HG03354 (cell line): ENCODE measurements around the gene TAF10.

Source experiments
- ATAC-seq: cut with Tn5 transposase; IDR thresholded peaks from one replicate; pipeline ENCODE4 v1.9.1; 2021; ENCODE audit warnings: mild to moderate bottlenecking; ENCODE audit not compliant: unreplicated experiment, poor library complexity, severe bottlenecking

Gene TAF10

DNA sequence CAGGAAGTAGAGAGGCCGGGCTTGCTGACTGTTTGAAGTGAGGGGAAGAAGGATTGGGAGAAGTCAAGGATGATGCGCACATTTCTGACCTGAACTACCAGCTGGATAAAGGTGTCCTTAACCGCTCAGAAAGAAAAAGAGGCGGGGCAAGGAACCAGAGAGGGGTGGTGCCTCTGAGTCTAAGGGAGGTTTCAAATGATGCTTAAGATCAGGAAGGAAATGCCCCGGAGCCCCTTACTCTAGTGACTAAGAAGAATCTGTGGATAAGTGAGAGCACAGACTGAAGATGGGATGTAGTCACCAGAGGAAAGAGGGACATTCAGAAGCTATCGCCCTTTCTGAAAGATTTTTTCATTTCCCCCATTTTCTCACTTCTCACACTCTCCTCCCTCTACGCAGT, 30.9 kb upstream of the TAF10 start:
- no peak for ATAC-seq

DNA sequence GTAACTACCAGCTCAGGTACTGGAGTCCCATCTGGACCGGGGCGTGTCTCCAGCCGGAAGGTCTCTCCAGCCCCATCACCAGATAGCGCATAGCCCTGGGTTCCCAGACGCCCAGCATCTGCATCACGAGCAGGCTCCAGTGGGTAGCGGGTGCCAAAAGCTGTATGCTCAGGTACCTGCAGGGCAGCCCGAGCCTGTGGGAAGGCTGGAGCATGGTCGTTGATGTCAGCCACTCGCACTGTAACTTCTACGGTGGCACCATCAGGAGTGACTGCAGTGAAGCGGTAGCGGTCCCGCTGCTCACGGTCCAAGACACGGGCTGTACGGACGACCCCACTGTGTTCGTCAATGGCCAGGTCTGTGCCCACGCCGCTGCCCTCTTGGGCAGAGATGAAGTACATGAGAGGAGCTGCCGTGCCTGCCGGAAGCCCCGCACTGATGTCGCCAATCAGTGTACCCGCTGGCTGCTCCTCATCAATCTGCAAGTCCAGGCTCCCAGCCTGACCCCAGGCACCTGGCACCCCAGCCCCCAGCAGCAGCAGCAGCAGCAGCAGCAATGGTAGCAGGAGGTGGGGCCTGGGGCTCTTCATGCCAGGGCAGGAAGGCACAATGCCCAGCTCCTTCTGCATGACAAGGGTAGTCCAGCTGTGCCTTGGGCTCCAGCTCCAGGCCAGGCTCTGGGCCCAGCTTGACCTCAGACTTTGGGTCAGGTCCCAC, 29.1 kb upstream of the TAF10 start:
- ATAC-seq: no peak

DNA sequence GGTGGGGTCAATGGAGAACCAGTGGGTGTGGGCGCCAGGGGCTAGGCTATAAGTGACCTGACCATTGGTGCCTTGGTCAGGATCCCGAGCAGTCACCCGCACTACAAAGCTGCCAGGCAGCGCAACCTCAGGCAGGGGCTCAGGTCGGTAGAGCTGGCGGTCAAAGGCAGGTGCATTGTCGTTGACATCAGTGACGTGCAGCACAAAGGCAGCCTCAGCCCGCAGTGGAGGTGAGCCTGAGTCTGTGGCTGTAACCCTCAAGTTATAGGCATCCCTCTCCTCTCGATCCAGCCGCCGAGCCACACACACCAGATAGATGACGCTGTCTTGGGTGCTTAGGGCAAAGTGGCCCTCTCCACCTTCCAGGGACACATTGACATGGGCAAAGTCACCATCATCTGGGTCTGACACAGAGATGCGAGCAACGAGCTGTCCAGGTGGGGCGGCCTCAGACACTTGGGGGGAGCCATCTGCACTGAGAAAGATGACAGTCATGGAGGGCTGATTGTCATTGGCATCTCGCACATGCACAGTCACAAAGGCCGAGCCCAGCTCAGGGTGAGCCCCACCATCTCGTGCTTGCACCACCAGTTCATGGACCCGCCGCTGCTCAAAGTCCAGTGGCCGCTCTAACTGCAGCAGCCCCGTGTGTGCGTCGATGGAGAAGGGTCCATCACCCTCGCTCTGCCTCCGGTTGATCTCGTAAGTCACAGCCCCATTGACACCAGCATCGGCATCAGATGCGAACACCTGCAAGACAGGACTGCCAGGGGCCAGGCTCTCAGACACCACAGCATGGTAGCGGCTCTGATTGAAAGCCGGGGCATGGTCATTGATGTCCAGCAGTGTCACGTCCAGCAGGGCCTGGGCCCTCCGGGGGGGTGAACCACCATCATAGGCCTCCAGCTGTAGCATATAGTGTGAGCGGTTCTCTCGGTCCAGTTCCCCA, 28.3 kb upstream of the TAF10 start:
- ATAC-seq: no peak

DNA sequence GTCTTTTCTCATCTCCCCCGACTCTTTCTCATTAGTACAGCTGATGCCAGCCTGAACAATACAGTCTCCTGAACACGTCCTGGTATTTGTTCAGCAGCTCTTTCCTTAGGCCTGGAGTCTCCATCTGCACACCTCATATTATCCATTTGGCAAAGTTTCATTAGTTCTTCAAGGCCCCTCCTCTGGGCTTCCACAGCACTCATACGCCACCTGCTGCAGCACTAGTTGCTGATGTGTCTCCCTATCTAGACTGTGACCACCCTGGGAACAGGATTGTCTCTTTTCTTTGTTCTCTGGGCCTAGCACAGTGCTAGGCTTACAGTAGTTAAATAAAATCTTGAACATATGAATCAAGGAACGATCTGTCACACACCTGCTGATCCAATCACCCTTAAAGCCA, 26.4 kb upstream of the TAF10 start:
- no peak for ATAC-seq

DNA sequence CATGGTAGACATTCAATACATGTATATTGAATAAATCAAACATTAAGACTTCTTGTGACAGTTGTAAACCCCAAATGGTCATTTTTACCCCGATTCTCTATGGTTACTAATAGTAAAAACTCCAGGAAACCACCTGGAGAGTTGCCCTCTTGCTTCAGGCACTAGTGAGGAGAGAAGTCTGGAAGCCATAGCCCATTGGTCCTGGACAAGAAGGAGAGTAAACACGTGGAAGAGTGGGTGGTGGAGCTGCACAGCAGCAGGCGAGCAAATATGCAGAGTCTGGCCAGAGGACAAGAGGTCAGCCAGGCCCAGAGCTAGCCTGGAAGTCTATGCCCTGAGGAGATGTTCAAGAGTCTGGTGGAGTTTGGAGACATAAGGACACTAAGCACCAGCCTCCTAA, 25.9 kb upstream of the TAF10 start:
- ATAC-seq: no peak

DNA sequence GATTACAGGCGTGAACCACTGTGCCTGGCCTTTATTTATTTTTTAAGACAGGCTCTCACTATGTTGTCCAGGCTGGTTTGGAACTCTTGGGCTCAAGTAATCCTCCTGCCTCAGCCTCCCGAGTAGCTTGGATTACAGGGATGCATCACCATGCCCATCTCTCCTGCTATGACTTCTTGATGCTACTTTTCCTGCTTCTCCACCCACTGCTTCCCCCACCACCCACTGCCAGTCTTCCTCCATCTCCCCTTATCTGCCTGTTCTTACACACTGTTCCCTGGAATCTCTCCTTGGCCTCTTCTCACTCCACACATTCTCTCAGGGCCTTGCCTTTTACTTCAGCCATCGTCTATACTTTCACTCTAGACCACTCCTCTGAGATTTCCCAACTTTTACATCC, 24.5 kb upstream of the TAF10 start:
- no peak for ATAC-seq

DNA sequence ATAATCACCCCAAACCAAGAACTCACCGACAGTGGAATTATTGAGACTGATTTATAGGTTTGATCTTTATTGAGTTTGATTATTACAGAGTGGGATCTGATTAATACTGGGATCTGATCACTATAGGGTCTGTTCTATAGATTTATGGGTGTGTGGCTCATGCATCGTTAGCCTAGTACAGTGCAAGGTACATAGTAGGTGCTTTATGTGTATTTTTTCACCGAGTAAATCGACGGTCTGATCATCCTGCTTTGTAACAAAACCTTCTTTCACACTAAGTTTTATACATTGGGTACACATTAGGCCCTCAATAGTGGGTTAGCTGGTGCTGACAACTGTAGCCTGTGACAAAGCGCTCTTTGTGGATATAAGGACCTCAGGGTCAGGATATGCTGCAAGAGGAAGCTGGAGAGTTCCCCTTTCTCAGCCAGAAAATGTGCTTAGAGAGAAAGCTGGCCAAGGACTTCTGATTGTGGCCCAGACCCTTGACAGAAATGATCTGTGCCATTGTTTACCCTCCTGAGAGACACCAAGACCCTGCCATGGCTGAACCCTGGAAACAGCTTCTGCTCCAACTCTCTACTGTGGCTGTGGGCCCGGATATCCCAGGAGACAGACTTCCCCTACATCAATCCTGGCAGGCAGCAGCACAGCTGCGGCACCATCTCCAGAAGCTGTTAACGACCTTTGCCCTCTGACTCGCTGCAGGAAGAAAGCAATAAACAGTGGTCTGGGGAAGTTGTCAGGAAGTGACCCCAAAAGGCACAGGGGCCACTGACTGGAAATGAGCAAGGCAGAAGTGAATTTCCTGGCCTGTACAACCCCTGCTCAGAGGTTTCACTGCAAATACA, 23.3 kb upstream of the TAF10 start:
- ATAC-seq: no peak

DNA sequence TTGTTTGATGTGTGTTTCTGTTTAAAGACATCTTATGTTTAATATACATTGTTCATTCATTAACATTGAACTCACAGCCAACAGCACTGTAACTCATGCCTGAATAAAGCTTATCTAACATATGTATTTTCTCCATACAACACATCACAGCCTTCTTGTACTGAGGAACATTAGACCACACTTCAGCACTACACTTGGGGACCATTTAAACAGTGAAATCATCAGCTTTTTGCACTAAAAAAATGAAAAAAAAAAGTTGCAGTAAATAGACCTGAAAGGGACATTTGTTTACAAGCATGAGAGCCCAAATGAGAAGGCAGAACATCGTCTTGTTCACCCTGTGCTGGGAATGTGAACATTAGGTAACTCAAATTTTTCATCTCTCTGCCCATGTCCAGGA, 22.5 kb upstream of the TAF10 start:
- ATAC-seq: no peak

DNA sequence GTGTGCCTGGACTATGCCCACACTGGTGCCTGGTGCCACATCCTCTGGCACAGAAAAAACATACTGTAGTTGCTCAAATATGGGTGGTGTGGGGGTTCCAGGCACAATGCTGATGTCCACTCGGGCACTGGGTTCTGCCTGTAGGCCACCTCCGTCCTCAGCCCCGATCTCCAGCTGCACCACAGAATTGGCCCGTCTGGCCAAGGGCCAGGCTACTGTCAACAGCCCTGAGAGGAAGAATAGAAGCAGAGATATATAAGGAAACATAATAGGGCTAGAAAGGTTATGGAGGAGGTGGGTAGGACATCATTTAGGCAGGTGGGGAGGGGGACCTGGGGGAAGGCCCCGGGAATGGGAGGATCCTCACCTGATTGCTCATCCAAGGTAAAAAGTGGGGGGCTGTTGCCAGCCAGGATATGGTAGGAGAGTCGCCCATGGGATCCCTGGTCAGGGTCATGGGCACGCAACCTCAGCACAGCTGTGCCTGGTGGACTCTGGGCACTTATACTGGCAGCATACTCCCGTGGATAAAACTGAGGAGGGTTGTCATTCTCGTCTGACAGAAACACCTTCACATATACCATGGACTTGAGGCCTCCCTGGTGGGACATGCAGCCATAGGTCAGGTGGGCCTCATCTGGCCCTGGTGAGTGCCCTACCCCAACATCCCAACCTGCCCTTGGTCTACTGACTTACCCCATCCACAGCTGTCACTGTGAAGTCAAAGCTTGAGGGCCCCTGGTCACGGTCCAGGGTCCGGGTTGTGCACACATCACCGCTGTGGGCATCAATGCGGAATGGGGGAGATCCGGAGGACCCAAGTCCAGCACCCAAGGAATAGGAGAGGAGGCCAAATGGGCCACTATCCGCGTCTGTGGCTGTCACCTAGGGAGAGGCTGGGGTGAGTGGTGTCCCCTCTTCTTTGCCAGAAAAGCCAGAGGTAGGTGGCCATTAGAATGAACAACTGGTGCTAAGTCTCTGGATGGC, 21.7 kb upstream of the TAF10 start:
- ATAC-seq: no peak

DNA sequence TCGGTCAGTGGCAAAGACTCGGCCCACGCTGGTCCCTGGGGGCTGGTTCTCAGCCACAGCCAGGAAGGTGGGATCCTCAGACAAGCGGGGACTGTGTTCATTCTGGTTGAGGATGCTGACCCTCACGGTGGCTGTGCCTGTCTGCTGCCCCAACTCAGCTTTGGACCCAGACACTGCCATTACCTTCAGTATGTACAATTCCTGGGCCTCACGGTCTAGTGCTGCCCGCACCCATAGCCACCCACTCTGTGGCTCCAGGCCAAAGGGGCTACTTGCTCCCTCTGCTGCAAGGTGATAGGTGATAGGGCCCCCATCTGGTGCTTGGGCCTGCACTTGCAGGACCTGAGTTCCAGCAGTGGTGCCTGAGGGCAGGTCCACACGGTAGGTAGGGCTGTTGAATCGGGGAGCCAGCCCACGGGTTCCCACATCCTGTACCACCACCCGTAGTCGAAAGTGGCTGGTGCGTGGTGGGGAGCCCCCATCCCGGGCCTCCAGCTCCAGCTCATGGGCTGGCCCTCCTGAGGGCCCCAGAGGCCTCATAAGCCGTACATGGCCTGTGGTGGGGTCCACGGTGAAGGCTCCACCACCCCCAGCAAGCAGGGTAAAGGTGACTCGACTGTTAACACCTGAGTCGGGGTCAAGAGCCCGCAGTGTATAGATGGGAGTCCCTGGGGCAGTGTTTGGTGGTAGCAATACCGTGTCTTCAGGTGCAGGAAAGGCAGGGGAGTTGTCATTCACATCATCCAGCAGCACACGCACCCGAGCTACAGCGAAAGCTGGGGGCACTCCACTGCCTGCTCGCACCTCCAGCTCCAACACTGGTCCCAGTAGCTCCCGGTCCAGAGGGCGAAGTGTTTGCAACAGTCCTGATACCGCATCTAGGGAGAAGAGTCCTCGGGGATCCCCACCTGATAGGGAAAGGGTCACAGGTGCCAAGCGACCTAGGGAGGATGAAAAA, 20.4 kb upstream of the TAF10 start:
- ATAC-seq: no peak

DNA sequence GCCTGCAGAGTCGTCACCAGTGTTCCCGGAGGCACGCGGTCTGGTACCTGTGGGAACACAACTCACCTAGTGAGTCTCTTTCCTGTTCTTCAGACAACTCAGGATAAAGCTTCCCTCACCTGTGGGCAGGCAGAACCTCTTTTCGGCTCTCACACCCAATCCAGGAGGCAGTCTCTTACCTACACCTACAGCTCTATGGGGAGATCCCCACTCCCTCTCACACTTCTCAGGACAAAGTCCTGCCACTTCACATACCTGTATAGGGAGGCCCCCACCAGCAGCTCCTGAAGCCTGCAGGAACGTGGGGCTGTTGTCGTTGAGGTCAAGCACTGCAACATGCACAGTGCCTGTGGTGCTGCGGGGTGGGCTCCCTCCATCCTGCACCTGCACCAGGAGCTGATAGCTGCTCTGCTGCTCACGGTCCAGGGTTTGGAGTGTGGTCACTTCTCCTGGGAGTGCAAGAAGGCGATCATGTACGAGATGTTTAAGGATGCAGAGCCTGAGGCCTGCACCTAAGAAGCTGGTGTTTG, 19.4 kb upstream of the TAF10 start:
- no peak for ATAC-seq

DNA sequence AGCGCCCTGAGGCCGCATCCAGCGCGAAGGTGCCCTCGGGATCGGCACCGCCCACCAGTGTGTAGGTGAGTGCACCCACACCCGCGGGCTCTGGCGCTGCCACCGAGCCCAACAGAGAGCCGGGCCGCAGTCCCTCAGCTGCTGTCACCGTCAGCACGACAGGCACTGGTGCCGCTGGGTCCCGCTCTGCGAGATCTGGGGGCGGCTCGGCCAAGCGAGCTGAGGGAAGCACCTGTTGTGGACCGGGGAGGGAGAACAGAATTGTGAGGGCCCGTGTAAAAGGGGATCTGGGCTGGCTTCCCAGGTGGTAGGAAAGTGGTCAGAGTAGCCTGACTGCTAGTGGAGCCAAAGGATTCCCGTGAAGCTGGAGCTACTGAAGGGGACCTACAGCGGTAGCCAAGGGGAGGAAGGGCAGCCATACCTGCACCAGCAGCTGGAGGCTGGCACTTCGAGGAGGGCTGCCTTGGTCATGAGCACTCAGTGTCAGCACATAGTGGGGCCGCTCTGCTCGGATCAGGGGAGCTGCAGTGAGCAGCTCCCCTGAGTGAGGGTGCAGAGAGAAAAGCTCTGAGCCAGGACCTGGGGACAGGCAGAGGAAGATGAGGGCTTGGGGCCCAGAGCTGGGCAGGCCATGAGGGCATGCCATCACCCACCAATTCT, 18.7 kb upstream of the TAF10 start:
- ATAC-seq: no peak

DNA sequence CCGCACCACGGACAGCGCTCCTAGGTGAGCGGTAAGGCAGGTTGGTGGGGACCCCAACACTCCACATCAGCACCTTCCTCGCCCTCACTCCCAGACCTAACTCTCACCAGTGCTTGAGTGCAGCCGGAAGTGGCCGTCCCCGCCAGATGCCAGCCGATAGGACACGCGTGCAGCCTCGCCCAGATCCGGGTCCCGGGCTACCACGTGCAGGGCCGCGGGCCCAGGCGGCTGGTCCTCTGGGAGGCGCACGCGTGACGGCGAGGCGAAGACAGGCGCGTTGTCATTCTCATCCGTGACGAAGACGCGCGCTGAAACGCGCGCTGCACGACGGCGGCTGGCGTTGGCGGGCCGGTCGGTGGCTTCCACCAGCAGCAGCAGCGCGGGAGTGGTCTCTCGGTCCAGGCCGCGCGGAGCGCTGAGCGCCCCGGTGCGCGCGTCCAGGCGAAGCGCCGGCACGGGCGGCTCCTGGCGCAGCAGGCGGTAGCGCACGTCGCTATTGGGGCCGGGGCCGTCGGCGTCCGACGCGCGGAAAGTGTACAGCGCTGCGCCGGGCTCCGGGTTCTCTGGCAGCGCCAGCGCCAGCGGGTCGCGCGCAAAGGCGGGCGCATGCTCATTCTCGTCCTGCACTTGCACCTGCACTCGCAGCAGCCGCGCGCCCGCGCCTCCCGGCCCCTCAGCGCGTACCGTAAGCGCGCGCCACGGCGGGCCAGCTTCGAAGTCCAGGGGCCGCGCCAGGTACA, 18.0 kb upstream of the TAF10 start:
- no peak for ATAC-seq

DNA sequence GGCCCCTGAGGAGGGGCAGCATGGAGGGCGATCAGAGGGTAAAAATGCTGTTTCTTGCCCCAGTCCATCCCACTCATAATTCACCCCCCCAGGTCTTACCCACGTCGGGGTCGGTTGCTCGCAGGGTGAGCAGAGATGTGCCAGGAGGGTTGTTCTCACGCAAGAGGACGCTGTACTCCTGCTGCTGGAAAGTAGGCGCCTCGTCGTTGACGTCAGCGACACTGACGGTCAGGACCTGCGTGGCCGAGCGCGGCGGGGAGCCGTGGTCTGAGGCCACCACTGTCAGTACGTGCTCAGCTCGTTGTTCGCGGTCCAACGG, 17.5 kb upstream of the TAF10 start:
- ATAC-seq: no peak

DNA sequence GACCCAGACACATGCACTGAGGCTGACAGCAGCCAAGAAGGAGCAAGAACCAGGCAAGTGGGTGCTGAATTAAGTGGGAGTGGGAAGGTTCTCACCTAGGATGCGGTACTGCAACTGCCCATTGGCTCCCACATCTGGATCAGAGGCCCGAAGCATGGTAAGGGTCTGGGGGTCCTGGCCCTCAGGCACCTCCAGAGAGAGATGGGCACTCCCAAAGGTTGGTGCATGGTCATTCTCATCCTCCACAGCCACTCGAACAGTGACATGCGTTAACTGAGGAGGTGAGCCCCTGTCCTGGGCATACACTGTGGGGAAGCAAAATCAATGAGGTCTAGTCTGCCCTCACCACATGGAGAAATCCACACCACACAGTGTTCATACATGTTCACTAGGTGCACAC, 16.5 kb upstream of the TAF10 start:
- no peak for ATAC-seq

DNA sequence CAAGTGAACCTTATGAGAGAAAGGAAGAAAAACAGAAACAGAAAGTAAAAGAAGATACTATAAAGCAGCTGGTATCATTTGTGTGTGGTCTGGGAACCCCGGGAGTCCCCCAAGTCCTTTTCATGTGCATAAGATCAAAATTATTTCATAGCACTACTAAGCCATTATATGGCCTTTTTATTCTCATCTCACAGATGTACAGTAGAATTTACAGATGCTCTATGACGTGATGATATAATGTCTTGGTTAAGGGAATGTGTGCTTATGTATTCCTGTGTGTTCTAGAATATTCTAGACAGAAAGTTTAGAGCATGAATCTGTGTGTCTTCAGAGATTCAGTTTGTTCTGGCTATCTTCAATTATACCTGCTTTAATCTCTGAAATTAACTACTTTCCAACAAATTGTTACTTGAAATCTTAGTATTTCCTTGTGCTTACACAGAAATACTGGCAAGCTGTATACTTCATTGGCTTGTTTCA, 15.8 kb upstream of the TAF10 start:
- peak; percentile 86 for ATAC-seq
